GM12874 (cell line): Measurements from ENCODE around the gene WDR41.

Source experiments
- TF ChIP-seq, protein P1 (sequence below): IDR thresholded peaks from 2 replicates; pipeline ENCODE4 v1.5.1; 2011; ENCODE audit warnings: low read depth, mild to moderate bottlenecking, control low read depth, low read length, moderate library complexity; ENCODE audit not compliant: insufficient read depth

Gene WDR41

DNA sequence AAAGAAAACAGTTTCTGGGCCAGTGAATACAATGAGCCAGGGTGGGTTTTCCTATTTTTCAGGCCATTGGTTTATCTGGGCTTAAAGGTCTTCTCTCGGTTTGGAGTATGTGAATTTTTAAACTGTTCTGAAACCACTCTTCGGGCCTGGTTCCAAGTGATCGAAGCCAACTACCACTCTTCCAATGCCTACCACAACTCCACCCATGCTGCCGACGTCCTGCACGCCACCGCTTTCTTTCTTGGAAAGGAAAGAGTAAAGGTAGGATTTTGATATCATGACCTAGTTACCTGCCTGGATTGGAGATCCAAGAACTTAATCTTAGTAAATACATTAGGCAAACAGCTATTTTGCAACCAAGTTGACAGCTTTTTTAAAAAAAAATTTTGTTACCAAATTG, 79.1 kb downstream of the WDR41 start:
- TF ChIP-seq, protein P1, sequence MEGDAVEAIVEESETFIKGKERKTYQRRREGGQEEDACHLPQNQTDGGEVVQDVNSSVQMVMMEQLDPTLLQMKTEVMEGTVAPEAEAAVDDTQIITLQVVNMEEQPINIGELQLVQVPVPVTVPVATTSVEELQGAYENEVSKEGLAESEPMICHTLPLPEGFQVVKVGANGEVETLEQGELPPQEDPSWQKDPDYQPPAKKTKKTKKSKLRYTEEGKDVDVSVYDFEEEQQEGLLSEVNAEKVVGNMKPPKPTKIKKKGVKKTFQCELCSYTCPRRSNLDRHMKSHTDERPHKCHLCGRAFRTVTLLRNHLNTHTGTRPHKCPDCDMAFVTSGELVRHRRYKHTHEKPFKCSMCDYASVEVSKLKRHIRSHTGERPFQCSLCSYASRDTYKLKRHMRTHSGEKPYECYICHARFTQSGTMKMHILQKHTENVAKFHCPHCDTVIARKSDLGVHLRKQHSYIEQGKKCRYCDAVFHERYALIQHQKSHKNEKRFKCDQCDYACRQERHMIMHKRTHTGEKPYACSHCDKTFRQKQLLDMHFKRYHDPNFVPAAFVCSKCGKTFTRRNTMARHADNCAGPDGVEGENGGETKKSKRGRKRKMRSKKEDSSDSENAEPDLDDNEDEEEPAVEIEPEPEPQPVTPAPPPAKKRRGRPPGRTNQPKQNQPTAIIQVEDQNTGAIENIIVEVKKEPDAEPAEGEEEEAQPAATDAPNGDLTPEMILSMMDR, result no peak

DNA sequence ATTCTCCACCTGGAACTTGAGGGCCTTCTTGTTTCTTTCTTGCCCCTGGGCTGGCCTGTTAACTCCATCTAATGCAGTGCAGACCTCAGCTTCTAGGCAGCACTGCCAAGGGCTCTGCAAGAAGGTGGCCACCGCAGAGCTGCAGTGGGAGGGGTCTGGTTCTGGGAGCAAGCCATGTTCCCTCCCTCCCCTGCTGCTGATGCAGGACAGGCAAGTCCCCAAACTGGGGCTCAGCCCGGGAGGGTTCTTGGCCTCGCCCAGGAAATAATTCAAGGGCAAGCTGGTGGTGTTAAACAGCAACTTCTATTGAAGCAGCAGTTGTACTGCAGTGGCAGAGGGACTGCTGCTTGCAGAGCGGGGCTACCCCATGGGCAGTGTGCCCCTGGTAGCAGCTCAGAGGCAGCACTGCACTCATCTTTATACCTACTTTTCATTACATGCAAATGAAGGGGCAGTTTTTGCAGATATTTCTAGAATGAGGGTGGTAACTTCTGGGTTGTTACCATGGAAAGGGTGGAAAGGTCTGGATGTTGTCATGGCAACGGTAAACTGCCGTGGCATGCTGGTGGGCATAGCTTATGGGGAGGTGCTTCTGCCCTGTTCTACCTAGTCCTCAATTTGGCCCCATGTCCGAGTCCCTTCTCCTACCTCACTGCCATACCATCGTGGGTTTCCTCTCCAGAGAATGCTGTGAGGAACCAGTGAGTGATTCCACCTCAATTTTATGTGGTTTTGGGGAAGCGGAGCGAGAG, 82.1 kb downstream of the WDR41 start:
- TF ChIP-seq, protein P1, result no peak

DNA sequence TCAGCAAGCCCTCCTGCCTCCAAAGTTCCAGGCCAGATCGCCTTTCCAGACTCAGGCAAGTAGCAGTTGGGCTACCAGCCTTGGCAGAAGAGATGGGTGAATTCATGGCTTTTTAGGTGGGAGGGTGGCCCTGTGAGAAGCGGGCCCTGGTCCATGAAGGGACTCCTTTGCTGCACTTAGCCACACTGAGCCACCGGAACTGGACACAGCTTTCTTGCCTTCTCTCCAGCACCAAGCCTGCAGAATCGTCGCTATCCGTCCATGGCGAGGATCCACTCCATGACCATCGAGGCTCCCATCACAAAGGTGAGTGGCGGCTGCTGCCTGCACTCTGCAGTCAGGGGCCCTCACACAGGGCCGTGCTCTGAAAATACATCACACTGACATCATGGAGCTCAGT, 85.0 kb downstream of the WDR41 start:
- TF ChIP-seq, protein P1, result no peak

DNA sequence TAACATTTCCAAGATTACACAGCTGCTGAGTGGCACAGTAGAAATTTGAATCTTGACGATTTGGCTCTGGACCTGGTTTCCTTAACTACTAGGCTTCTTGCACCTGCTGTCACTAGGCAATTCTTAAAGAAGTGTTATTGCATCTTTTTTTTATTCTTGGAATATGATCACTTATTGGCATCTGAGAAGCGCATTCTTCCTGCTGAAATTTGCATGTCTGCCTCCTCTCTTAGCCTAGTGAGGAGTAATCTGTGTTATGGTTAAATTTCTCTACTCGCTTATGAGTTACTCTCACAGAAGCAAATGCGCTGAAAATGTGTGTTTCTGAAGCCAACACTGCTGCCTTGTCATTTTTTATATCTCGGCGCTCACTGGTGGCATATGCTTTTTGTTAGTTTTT, 89.3 kb downstream of the WDR41 start:
- TF ChIP-seq, protein P1, result no peak

DNA sequence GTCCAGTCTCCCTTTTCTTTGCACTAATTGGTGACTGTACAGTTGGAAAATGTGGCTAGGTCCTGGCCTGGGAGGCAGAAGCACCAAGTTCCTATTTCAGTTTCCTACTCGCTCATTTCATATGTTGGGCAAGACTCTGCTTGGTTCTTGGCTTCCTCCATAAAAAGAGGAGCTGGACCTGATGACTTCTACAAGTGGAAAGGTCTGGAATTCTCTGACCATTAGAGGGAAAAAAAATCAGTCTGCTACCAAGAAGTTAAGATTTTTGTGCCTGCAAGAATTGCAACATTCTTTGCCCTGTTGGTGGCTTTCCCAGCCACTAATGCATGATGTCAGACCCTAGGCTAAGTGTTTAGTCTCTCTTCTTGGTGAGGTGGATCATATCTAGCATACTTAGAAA, 91.5 kb downstream of the WDR41 start:
- TF ChIP-seq, protein P1, result no peak

DNA sequence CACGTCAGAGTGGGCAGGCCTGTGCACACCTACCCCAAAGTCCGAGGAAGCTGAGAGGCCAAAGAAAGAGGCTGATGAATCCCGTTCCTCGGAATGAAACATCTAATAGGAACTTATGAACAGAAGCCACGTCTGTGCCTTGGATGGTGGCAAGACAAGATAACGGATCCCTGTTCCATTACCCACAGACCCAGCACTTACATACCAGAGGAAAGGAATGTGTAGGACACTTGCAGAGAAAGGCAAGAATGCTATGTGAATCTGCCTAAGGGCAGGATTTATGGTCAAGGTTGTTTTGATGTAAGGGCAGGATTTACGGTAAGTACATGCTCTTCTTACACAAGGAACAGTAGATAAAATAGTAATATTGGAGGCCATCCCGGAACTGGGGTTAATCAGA, 93.2 kb downstream of the WDR41 start:
- TF ChIP-seq, protein P1, result no peak

DNA sequence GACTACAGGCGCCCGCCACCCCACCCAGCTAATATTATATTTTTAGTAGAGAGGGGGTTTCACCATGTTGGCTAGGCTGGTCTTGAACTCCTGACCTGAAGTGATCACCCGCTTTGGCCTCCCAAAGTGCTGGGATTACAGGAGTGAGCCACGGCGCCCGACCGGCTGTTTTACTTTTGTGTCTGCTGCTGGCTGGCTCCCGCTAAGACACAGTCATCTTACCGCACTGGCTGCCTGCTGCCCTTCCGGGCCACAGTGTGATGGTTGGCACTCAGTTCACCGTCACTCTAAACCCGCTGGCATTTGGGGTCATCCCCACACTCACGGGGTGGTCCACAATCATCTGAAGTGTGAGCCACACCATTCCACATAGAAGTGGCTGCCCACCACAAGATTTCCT, 93.7 kb downstream of the WDR41 start:
- TF ChIP-seq, protein P1, result no peak
